IPS-18a (cell line): ENCODE results near the gene EDRF1.
"Not testable (repeated sequence)": the region's sequence is repeated elsewhere in the genome, so short reads cannot be mapped to it uniquely, and the experiment has no call there.

Experiments used
- H3K27ac ChIP-seq: one replicate; pipeline ENCODE4 v1.5.1; 2013; ENCODE audit warnings: low read length
- H3K27me3 ChIP-seq: one replicate; pipeline ENCODE4 v1.6.1; 2013; ENCODE audit warnings: mild to moderate bottlenecking, low read length; ENCODE audit not compliant: control insufficient read depth, insufficient read depth
- H3K36me3 ChIP-seq: one replicate; pipeline ENCODE4 v1.6.1; 2013; ENCODE audit warnings: low read depth, low read length; ENCODE audit not compliant: control insufficient read depth
- H3K4me1 ChIP-seq: one replicate; pipeline ENCODE4 v1.6.1; 2013; ENCODE audit warnings: low read depth, low read length; ENCODE audit not compliant: control insufficient read depth
- H3K4me3 ChIP-seq: one replicate; pipeline ENCODE4 v1.5.1; 2013; ENCODE audit warnings: low read length
- H3K9ac ChIP-seq: one replicate; pipeline ENCODE4 v1.6.1; 2013; ENCODE audit warnings: mild to moderate bottlenecking, low read length, moderate library complexity
- H3K9me3 ChIP-seq: one replicate; pipeline ENCODE4 v1.6.1; 2013; ENCODE audit warnings: low read depth, low read length; ENCODE audit not compliant: control insufficient read depth

EDRF1 gene

GRCh38 chr10:125709553-125710474 is 9.7 kb upstream of the EDRF1 start:
- no peak overlapping the region for H3K9ac ChIP-seq
- no peaks in the 10 kb centered on the region for H3K4me1 ChIP-seq
- no peaks in the 10 kb centered on the region for H3K27me3 ChIP-seq
- no peak overlapping the region for H3K27ac ChIP-seq
- H3K4me3 ChIP-seq, result no peak overlapping the region
- H3K9me3 ChIP-seq, result no peaks in the 10 kb centered on the region
- no peaks in the 10 kb centered on the region for H3K36me3 ChIP-seq

- H3K27me3 ChIP-seq, result no peaks in the 10 kb centered on the region
- H3K27ac ChIP-seq, result no peak overlapping the region
- H3K4me3 ChIP-seq, result no peak overlapping the region
- H3K9ac ChIP-seq, result no peak overlapping the region
- H3K4me1 ChIP-seq, result no peaks in the 10 kb centered on the region
- no peaks in the 10 kb centered on the region for H3K36me3 ChIP-seq
- no peaks in the 10 kb centered on the region for H3K9me3 ChIP-seq
These were observed 8.3 kb upstream of the EDRF1 start for GRCh38 chr10:125711110-125711750.

GRCh38 chr10:125714728-125715127 is 4.8 kb upstream of the EDRF1 start:
- H3K27ac ChIP-seq, H3K9ac ChIP-seq, H3K4me1 ChIP-seq, H3K9me3 ChIP-seq, H3K27me3 ChIP-seq, H3K36me3 ChIP-seq, H3K4me3 ChIP-seq: not testable (repeated sequence)

GRCh38 chr10:125720002-125720382 is 483 bp downstream of the EDRF1 start:
- Histone ChIP-seq H3K9ac (peak overlapping the region; percentile 92), H3K27ac (peak overlapping the region; percentile 8), H3K4me1 (peaks cover 2% of the 10 kb centered on the region), H3K9me3 (no peaks in the 10 kb centered on the region), H3K27me3 (no peaks in the 10 kb centered on the region), H3K4me3 (peak overlapping the region; percentile 100), H3K36me3 (peaks cover 41% of the 10 kb centered on the region)

- Histone ChIP-seq H3K4me3 (peak overlapping the region; percentile 100), H3K4me1 (peaks cover 2% of the 10 kb centered on the region), H3K9ac (peak overlapping the region; percentile 92), H3K9me3 (no peaks in the 10 kb centered on the region), H3K27ac (no peak overlapping the region), H3K27me3 (no peaks in the 10 kb centered on the region), H3K36me3 (peaks cover 50% of the 10 kb centered on the region)
These were observed 1.5 kb downstream of the EDRF1 start for GRCh38 chr10:125721035-125721434.

- no peaks in the 10 kb centered on the region for H3K27me3 ChIP-seq
- peaks cover 67% of the 10 kb centered on the region for H3K36me3 ChIP-seq
- no peak overlapping the region for H3K9ac ChIP-seq
- no peaks in the 10 kb centered on the region for H3K9me3 ChIP-seq
- H3K4me1 ChIP-seq, result peaks cover 2% of the 10 kb centered on the region
- H3K27ac ChIP-seq, result no peak overlapping the region
- H3K4me3 ChIP-seq, result no peak overlapping the region
These were observed 3.3 kb downstream of the EDRF1 start for GRCh38 chr10:125722811-125723210.

GRCh38 chr10:125726914-125727313 is 7.4 kb downstream of the EDRF1 start:
- H3K9ac ChIP-seq, result no peak overlapping the region
- H3K27me3 ChIP-seq, result no peaks in the 10 kb centered on the region
- H3K4me3 ChIP-seq, result no peak overlapping the region
- H3K36me3 ChIP-seq, result peaks cover 94% of the 10 kb centered on the region
- H3K27ac ChIP-seq, result no peak overlapping the region
- no peaks in the 10 kb centered on the region for H3K9me3 ChIP-seq
- no peaks in the 10 kb centered on the region for H3K4me1 ChIP-seq

GRCh38 chr10:125727436-125727835 is 7.9 kb downstream of the EDRF1 start:
- Histone ChIP-seq H3K27ac (no peak overlapping the region), H3K9ac (no peak overlapping the region), H3K9me3 (no peaks in the 10 kb centered on the region), H3K4me1 (no peaks in the 10 kb centered on the region), H3K4me3 (no peak overlapping the region), H3K36me3 (peaks cover 94% of the 10 kb centered on the region), H3K27me3 (no peaks in the 10 kb centered on the region)

- Histone ChIP-seq H3K36me3 (peaks cover 100% of the 10 kb centered on the region), H3K27ac (no peak overlapping the region), H3K9ac (no peak overlapping the region), H3K4me1 (no peaks in the 10 kb centered on the region), H3K9me3 (no peaks in the 10 kb centered on the region), H3K4me3 (no peak overlapping the region), H3K27me3 (no peaks in the 10 kb centered on the region)
These were observed 14.6 kb downstream of the EDRF1 start for GRCh38 chr10:125734148-125734547.

- Histone ChIP-seq H3K9me3 (no peaks in the 10 kb centered on the region), H3K27me3 (no peaks in the 10 kb centered on the region), H3K27ac (no peak overlapping the region), H3K4me3 (no peak overlapping the region), H3K36me3 (peaks cover 100% of the 10 kb centered on the region), H3K4me1 (no peaks in the 10 kb centered on the region), H3K9ac (no peak overlapping the region)
These were observed 15.3 kb downstream of the EDRF1 start for GRCh38 chr10:125734823-125735222.

GRCh38 chr10:125738206-125738605 is 18.7 kb downstream of the EDRF1 start:
- Histone ChIP-seq H3K36me3 (peaks cover 89% of the 10 kb centered on the region), H3K4me1 (no peaks in the 10 kb centered on the region)

More at GRCh38 chr10:125738206-125738605, 18.7 kb downstream of the EDRF1 start:
- no peaks in the 10 kb centered on the region for H3K27me3 ChIP-seq
- H3K4me3 ChIP-seq, result no peak overlapping the region
- H3K9ac ChIP-seq, result no peak overlapping the region
- no peaks in the 10 kb centered on the region for H3K9me3 ChIP-seq
- H3K27ac ChIP-seq, result no peak overlapping the region
